ENCODE results near the gene ZNF420. TPM values are rescaled to one million over a fixed set of nuclear protein-coding genes. Genes with fewer than 3 reads are reported as not detected.
A peak's percentile ranks its signal among the peaks of the same experiment; 100 is the strongest.

Gene ZNF420
- total and polyA plus RNA-seq, 2 of the 13 experiments (the other 11 are each of a cell fraction or from before 2014, with no cell fraction given), result 1.4 to 6.6 TPM

GRCh38 chr19:37077934-37078716 is at the start of gene ZNF420 (continued):
- TF ChIP-seq SP4 (CRISPR knock-in tag; IDR thresholded peaks at IDR 0.05) (peak; percentile 36; the same call in 1 of the 2 replicates), HINFP (CRISPR knock-in tag; IDR thresholded peaks at IDR 0.05; ENCODE audit: low read depth) (no peak; the same call in 1 of the 2 replicates), GMEB2 (CRISPR knock-in tag; IDR thresholded peaks at IDR 0.05; ENCODE audit: low read depth) (peak; percentile 80), PRDM10 (CRISPR knock-in tag; IDR thresholded peaks at IDR 0.05; ENCODE audit: low read depth) (peak; percentile 97), ZSCAN20 (CRISPR knock-in tag; IDR thresholded peaks at IDR 0.05; ENCODE audit: borderline replicate concordance) (peak; percentile 4; the same call in 1 of the 2 replicates), HMG20A (CRISPR knock-in tag; IDR thresholded peaks at IDR 0.05; ENCODE audit: borderline replicate concordance) (no peak), ZBED4 (CRISPR knock-in tag; IDR thresholded peaks at IDR 0.05; ENCODE audit: borderline replicate concordance) (peak; percentile 60), ZNF263 (CRISPR knock-in tag; IDR thresholded peaks at IDR 0.05) (peak; percentile 65; the same call in 1 of the 2 replicates)
- TF ChIP-seq, protein P1, sequence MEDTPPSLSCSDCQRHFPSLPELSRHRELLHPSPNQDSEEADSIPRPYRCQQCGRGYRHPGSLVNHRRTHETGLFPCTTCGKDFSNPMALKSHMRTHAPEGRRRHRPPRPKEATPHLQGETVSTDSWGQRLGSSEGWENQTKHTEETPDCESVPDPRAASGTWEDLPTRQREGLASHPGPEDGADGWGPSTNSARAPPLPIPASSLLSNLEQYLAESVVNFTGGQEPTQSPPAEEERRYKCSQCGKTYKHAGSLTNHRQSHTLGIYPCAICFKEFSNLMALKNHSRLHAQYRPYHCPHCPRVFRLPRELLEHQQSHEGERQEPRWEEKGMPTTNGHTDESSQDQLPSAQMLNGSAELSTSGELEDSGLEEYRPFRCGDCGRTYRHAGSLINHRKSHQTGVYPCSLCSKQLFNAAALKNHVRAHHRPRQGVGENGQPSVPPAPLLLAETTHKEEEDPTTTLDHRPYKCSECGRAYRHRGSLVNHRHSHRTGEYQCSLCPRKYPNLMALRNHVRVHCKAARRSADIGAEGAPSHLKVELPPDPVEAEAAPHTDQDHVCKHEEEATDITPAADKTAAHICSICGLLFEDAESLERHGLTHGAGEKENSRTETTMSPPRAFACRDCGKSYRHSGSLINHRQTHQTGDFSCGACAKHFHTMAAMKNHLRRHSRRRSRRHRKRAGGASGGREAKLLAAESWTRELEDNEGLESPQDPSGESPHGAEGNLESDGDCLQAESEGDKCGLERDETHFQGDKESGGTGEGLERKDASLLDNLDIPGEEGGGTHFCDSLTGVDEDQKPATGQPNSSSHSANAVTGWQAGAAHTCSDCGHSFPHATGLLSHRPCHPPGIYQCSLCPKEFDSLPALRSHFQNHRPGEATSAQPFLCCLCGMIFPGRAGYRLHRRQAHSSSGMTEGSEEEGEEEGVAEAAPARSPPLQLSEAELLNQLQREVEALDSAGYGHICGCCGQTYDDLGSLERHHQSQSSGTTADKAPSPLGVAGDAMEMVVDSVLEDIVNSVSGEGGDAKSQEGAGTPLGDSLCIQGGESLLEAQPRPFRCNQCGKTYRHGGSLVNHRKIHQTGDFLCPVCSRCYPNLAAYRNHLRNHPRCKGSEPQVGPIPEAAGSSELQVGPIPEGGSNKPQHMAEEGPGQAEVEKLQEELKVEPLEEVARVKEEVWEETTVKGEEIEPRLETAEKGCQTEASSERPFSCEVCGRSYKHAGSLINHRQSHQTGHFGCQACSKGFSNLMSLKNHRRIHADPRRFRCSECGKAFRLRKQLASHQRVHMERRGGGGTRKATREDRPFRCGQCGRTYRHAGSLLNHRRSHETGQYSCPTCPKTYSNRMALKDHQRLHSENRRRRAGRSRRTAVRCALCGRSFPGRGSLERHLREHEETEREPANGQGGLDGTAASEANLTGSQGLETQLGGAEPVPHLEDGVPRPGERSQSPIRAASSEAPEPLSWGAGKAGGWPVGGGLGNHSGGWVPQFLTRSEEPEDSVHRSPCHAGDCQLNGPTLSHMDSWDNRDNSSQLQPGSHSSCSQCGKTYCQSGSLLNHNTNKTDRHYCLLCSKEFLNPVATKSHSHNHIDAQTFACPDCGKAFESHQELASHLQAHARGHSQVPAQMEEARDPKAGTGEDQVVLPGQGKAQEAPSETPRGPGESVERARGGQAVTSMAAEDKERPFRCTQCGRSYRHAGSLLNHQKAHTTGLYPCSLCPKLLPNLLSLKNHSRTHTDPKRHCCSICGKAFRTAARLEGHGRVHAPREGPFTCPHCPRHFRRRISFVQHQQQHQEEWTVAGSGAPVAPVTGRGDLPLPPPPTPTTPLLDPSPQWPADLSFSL (CRISPR knock-in tag; IDR thresholded peaks at IDR 0.05), result peak; percentile 73; the same call in 1 of the 2 replicates

All from HepG2 (cell line).